Astrocyte (in vitro differentiated cells and primary cell): ENCODE measurements around the gene AQP12B.

Experiments
- CTCF ChIP-seq: IDR thresholded peaks from 2 replicates; pipeline ENCODE4 v1.5.1; 2011; ENCODE audit warnings: low read depth, mild to moderate bottlenecking, inconsistent platforms, low read length, moderate library complexity; ENCODE audit not compliant: insufficient read depth
- EZH2 ChIP-seq: IDR thresholded peaks from 2 replicates; pipeline ENCODE4 v1.6.1; 2012; ENCODE audit warnings: mild to moderate bottlenecking, low read length, inconsistent platforms; ENCODE audit not compliant: insufficient read depth

- TF ChIP-seq CTCF (no peak), EZH2 (no peak)
These were observed 37.3 kb downstream of the AQP12B start for GRCh38 chr2:240645346-240645745.
